Sigmoid colon (tissue), 7 donors: ENCODE results near the gene CARD11. TPM values are rescaled to one million over a fixed set of nuclear protein-coding genes. Genes with fewer than 3 reads are reported as not detected.
A peak's percentile ranks its signal among the peaks of the same experiment; 100 is the strongest.

Experiments
- DNase-seq: peaks from one replicate; pipeline ENCODE4 v3.0.0-alpha.2; 2019
- H3K27ac ChIP-seq, 4 donors: fragments of 200-600 bp; sonication (generic); one replicate each; pipeline ENCODE4 v1.5.1; 2016 to 2019; ENCODE audit warnings: mild to moderate bottlenecking in 1 of 4
- H3K27me3 ChIP-seq, 3 donors: fragments of 200-600 bp; sonication (generic); one replicate each; pipeline ENCODE4 v1.5.1; 2019; ENCODE audit warnings: mild to moderate bottlenecking in 1 of 3
- H3K36me3 ChIP-seq, 4 donors: fragments of 200-600 bp; sonication (generic); one replicate each; pipeline ENCODE4 v1.5.1; 2016 to 2019
- H3K4me1 ChIP-seq, 4 donors: fragments of 200-600 bp; sonication (generic); one replicate each; pipeline ENCODE4 v1.5.1; 2017 to 2019
- H3K4me3 ChIP-seq, 4 donors: fragments of 200-600 bp; sonication (generic); one replicate each; pipeline ENCODE4 v1.5.1; 2017 to 2019; ENCODE audit warnings: mild to moderate bottlenecking in 2 of 4, moderate library complexity in 1 of 4
- H3K9me3 ChIP-seq, 4 donors: fragments of 200-600 bp in 3 of 4; sonication (generic) in 3 of 4; one replicate each; pipeline versions ENCODE4 v1.5.1 to v1.6.1; 2013 to 2019
- CTCF ChIP-seq, 4 experiments: fragments of 450-650 bp in 3 of 4; fragments of 200-600 bp in 1 of 4; IDR thresholded peaks; one replicate each; pipeline ENCODE4 v1.5.1; 2016 to 2019; ENCODE audit warnings: antibody characterized with exemption in 4 of 4, mild to moderate bottlenecking in 3 of 4, moderate library complexity in 2 of 4
- EP300 ChIP-seq, 4 donors: sonication (generic); formaldehyde crosslinking; IDR thresholded peaks; one replicate each; pipeline ENCODE4 v1.6.1; 2017; ENCODE audit warnings: antibody characterized with exemption in 4 of 4
- POLR2A ChIP-seq, 2 donors: fragments of 450-650 bp; IDR thresholded peaks; one replicate each; pipeline ENCODE4 v1.6.1; 2016; ENCODE audit warnings: antibody characterized with exemption in 2 of 2, mild to moderate bottlenecking in 2 of 2, moderate library complexity in 2 of 2
- POLR2AphosphoS5 ChIP-seq, 4 donors: sonication (generic); formaldehyde crosslinking; IDR thresholded peaks; one replicate each; pipeline ENCODE4 v1.6.1; 2017; ENCODE audit warnings: antibody characterized with exemption in 4 of 4
- WGBS, 2 donors: extraction: QIAGEN DNeasy Blood & Tissue Kit; methylation state at CpG; one replicate each; pipeline ENCODE4 v1.1.7; 2013; 5-methylcytosine and 5-hydroxymethylcytosine counted together
- intact Hi-C: fragments of 100-400 bp; cut with DNase I; formaldehyde crosslinking; loops from one replicate; pipeline ENCODE4 v1.15.1; 2023
- polyA plus RNA-seq, 3 donors: library from polyadenylated mRNA; stranded (reverse); fragments of 200-250 nt; gene quantifications; one replicate each; pipeline ENCODE4 v1.2.3, GENCODE V29; 2013
- total RNA-seq, 4 donors: library from RNA; depleted of rRNA; stranded (reverse); fragments of >200 nt; gene quantifications; one replicate each; pipeline ENCODE4 v1.1.0, GENCODE V29; 2016
- donor health status: healthy with polysubstance abuse.
- donor health status: Bipolar disorder and iron deficiency.
- donor health status: healthy.

Gene CARD11
- total and polyA plus RNA-seq, 7 donors = 0.14 to 22.4 (median 0.66) TPM; not detected in 1

- 60 to 67% methylated on average over 7 of the region's 7 CpGs for WGBS, 2 donors
- H3K27ac ChIP-seq = no peak overlapping the region
- H3K4me3 ChIP-seq = no peak overlapping the region
- TF ChIP-seq POLR2A (IDR thresholded peaks at IDR 0.05) = no peak
- no peak for TF ChIP-seq CTCF (IDR thresholded peaks at IDR 0.05)
- no peak for TF ChIP-seq POLR2AphosphoS5 (IDR thresholded peaks at IDR 0.05)
- no peak for TF ChIP-seq EP300 (IDR thresholded peaks at IDR 0.05)
- intact Hi-C loops = no loop called here
- H3K27me3 ChIP-seq = no peaks in the 10 kb centered on the region
- DNase-seq = peak; percentile 26
- no peaks in the 10 kb centered on the region for H3K9me3 ChIP-seq
- no peaks in the 10 kb centered on the region for H3K36me3 ChIP-seq
- no peaks in the 10 kb centered on the region for H3K4me1 ChIP-seq
Measured at GRCh38 chr7:2971914-2972834, 71.5 kb downstream of the CARD11 start.

DNA sequence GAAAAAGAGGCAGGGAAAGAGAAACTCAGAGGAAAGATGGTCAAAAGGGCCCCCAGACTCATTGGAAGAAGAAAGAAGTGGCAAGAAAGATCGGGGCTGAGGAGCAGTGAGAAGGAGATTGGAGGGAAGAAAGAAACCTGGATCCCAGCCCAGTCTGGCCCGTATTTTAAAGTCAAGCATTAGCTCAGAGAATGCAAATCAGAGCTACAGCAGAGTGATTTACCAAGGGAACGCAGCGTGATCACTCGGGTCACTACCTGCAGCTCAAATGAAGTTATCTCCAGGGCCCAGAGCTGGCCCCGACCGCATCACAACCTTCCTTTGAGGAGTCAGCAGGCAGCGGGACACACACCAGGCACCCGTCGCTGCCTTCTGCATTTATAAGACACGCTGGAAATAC is 72.8 kb downstream of the CARD11 start:
- Histone ChIP-seq H3K27me3 (no peaks in the 10 kb centered on the region), H3K36me3 (no peaks in the 10 kb centered on the region), H3K9me3 (peaks cover 0 to 8% (median 3%) of the 10 kb centered on the region in 4 donors), H3K4me3 (no peak overlapping the region), H3K27ac (no peak overlapping the region), H3K4me1 (no peaks in the 10 kb centered on the region)
- TF ChIP-seq EP300 (IDR thresholded peaks at IDR 0.05) (no peak), POLR2AphosphoS5 (IDR thresholded peaks at IDR 0.05) (no peak), POLR2A (IDR thresholded peaks at IDR 0.05) (no peak), CTCF (IDR thresholded peaks at IDR 0.05) (no peak)
- DNase-seq = peak; percentile 2
- intact Hi-C loops = no loop called here
- WGBS, 2 donors = 94% methylated on average over 11 of the region's 11 CpGs

- no peak overlapping the region for H3K27ac ChIP-seq
- peaks cover 0 to 11% (median 8%) of the 10 kb centered on the region in 4 donors for H3K9me3 ChIP-seq
- TF ChIP-seq CTCF (IDR thresholded peaks at IDR 0.05) (no peak), EP300 (IDR thresholded peaks at IDR 0.05) (no peak), POLR2AphosphoS5 (IDR thresholded peaks at IDR 0.05) (no peak), POLR2A (IDR thresholded peaks at IDR 0.05) (no peak)
- no peaks in the 10 kb centered on the region for H3K27me3 ChIP-seq
- no peak for DNase-seq
- H3K4me3 ChIP-seq = no peak overlapping the region
- H3K36me3 ChIP-seq = no peaks in the 10 kb centered on the region
- H3K4me1 ChIP-seq = no peaks in the 10 kb centered on the region
- intact Hi-C loops = no loop called here
- WGBS, 2 donors = 96 to 97% methylated on average over 4 of the region's 4 CpGs
Measured at GRCh38 chr7:2970307-2970664, 73.4 kb downstream of the CARD11 start.

GRCh38 chr7:2969398-2970306 is 74.0 kb downstream of the CARD11 start:
- peaks cover 0 to 11% (median 9%) of the 10 kb centered on the region in 4 donors for H3K9me3 ChIP-seq
- peak; percentile 2 for DNase-seq
- no peak overlapping the region for H3K4me3 ChIP-seq
- no peak overlapping the region for H3K27ac ChIP-seq
- TF ChIP-seq EP300 (IDR thresholded peaks at IDR 0.05) = no peak
- TF ChIP-seq POLR2A (IDR thresholded peaks at IDR 0.05) = no peak
- no peak for TF ChIP-seq POLR2AphosphoS5 (IDR thresholded peaks at IDR 0.05)
- no peak for TF ChIP-seq CTCF (IDR thresholded peaks at IDR 0.05)
- intact Hi-C loops = no loop called here
- H3K27me3 ChIP-seq = no peaks in the 10 kb centered on the region
- 94 to 95% methylated on average over 6 of the region's 6 CpGs for WGBS, 2 donors
- no peaks in the 10 kb centered on the region for H3K4me1 ChIP-seq
- H3K36me3 ChIP-seq = no peaks in the 10 kb centered on the region
